C4-2B (cell line): Measurements from ENCODE around the gene PIAS1.

Experiments
- CTCF ChIP-seq: fragments of 450-650 bp; conservative IDR thresholded peaks from 2 replicates; pipeline ENCODE4 v1.5.1; 2017; ENCODE audit warnings: mild to moderate bottlenecking
- ZFX ChIP-seq: fragments of 450-650 bp; IDR thresholded peaks from 2 replicates; pipeline ENCODE4 v1.6.1; 2017

GRCh38 chr15:68023307-68024101 lies 30.6 kb upstream of the PIAS1 start:
- TF ChIP-seq CTCF (no peak), ZFX (no peak)
